Stomach (tissue), 9 donors: ENCODE data around the gene COL11A2. TPM values are rescaled to one million over a fixed set of nuclear protein-coding genes. Genes with fewer than 3 reads are reported as not detected.

ENCODE experiments used
- DNase-seq, 2 donors: peaks; one replicate each; pipeline versions ENCODE4 v3.0.0 to v3.0.0-alpha.2; 2013 to 2019
- H3K27ac ChIP-seq, 5 donors: fragments of 200-600 bp in 4 of 5; sonication (generic) in 4 of 5; one replicate each; pipeline ENCODE4 v1.5.1; 2013 to 2019; ENCODE audit warnings: mild to moderate bottlenecking in 1 of 5, moderate library complexity in 1 of 5
- H3K27me3 ChIP-seq, 3 donors: fragments of 200-600 bp; sonication (generic); one replicate each; pipeline ENCODE4 v1.5.1; 2017 to 2019; ENCODE audit warnings: mixed run types in 1 of 3
- H3K36me3 ChIP-seq, 4 donors: fragments of 200-600 bp; sonication (generic); 1 replicate in 3 of 4; 2 replicates in 1 of 4; pipeline ENCODE4 v1.5.1; 2016 to 2019
- H3K4me1 ChIP-seq, 4 donors: fragments of 200-600 bp; sonication (generic); one replicate each; pipeline ENCODE4 v1.5.1; 2016 to 2019
- H3K4me3 ChIP-seq, 4 donors: fragments of 200-600 bp; sonication (generic) in 3 of 4; one replicate each; pipeline ENCODE4 v1.5.1; 2016 to 2019; ENCODE audit warnings: mild to moderate bottlenecking in 1 of 4
- H3K9me3 ChIP-seq, 4 donors: fragments of 200-600 bp; sonication (generic); one replicate each; pipeline ENCODE4 v1.5.1; 2016 to 2019
- CTCF ChIP-seq, 7 experiments: fragments of 450-650 bp in 4 of 7; fragments of 200-600 bp in 3 of 7; sonication (generic) in 3 of 7; IDR thresholded peaks; one replicate each; pipeline ENCODE4 v1.5.1; 2016 to 2019; ENCODE audit warnings: antibody characterized with exemption in 7 of 7, control low read depth in 2 of 7, mild to moderate bottlenecking in 1 of 7
- EP300 ChIP-seq: sonication (generic); formaldehyde crosslinking; IDR thresholded peaks from one replicate; pipeline ENCODE4 v1.6.1; 2017; ENCODE audit warnings: antibody characterized with exemption
- POLR2A ChIP-seq, 4 donors: fragments of 450-650 bp; IDR thresholded peaks; one replicate each; pipeline ENCODE4 v1.6.1; 2016; ENCODE audit warnings: antibody characterized with exemption in 4 of 4, control low read depth in 2 of 4, mild to moderate bottlenecking in 1 of 4, moderate library complexity in 1 of 4
- POLR2AphosphoS5 ChIP-seq, 3 donors: sonication (generic); formaldehyde crosslinking; IDR thresholded peaks; one replicate each; pipeline ENCODE4 v1.6.1; 2016; ENCODE audit warnings: antibody characterized with exemption in 3 of 3
- WGBS, 5 donors: extraction: QIAGEN DNeasy Blood & Tissue Kit in 3 of 5; methylation state at CpG; one replicate each; pipeline versions ENCODE4 v1.1.5 to v1.1.7; 2013 to 2018; 5-methylcytosine and 5-hydroxymethylcytosine counted together
- intact Hi-C: fragments of 100-400 bp; cut with DNase I; formaldehyde crosslinking; loops from one replicate; pipeline ENCODE4 v1.15.1; 2023; ENCODE audit warnings: low total_unique reads
- polyA plus RNA-seq, 3 donors: library from polyadenylated mRNA; stranded (reverse); fragments of 200-250 nt; gene quantifications; one replicate each; pipeline ENCODE4 v1.2.3, GENCODE V29; 2013
- total RNA-seq, 5 donors: library from RNA; depleted of rRNA; stranded (reverse); fragments of >200 nt; gene quantifications; one replicate each; pipeline versions ENCODE4 v1.1.0 to v1.2.3, GENCODE V29; 2014 to 2016
- donor health status: healthy with polysubstance abuse.
- donor health status: Bipolar disorder and iron deficiency.
- donor health status: healthy.

COL11A2 gene
- total and polyA plus RNA-seq, 8 donors, result under 0.01 to 1.5 (median 0.87) TPM; not detected in 3

GRCh38 chr6:33167374-33168283, 24.6 kb downstream of the COL11A2 start:
- TF ChIP-seq CTCF (IDR thresholded peaks at IDR 0.05), result no peak
- DNase-seq, result no peak
- no peaks in the 10 kb centered on the region for H3K9me3 ChIP-seq
- H3K4me3 ChIP-seq, result no peak overlapping the region
- H3K27ac ChIP-seq, result no peak overlapping the region
- H3K36me3 ChIP-seq, result no peaks in the 10 kb centered on the region
- intact Hi-C loops, result no loop called here
- 84 to 92% (median 86%) methylated on average over 14 to 19 of the region's 19 CpGs for WGBS, 5 donors
- peaks cover 0 to 12% (median 3%) of the 10 kb centered on the region in 3 donors for H3K27me3 ChIP-seq
- no peaks in the 10 kb centered on the region for H3K4me1 ChIP-seq

GRCh38 chr6:33166811-33167210, 25.5 kb downstream of the COL11A2 start:
- no peaks in the 10 kb centered on the region for H3K9me3 ChIP-seq
- H3K4me1 ChIP-seq, result peaks cover 2 to 6% (median 5%) of the 10 kb centered on the region in 4 donors
- no peak for DNase-seq
- H3K27me3 ChIP-seq, result peaks cover 0 to 6% (median 0%) of the 10 kb centered on the region in 3 donors
- no peak for TF ChIP-seq POLR2A (IDR thresholded peaks at IDR 0.05)
- no peak for TF ChIP-seq POLR2AphosphoS5 (IDR thresholded peaks at IDR 0.05)
- TF ChIP-seq CTCF (IDR thresholded peaks at IDR 0.05), result no peak
- TF ChIP-seq EP300, result no peak
- H3K36me3 ChIP-seq, result no peaks in the 10 kb centered on the region
- no peak overlapping the region for H3K4me3 ChIP-seq
- 78 to 90% (median 84%) methylated on average over 3 to 7 of the region's 7 CpGs for WGBS, 5 donors
- intact Hi-C loops, result no loop called here
- H3K27ac ChIP-seq, result no peak overlapping the region

- intact Hi-C loops, result no loop called here
- H3K9me3 ChIP-seq, result no peaks in the 10 kb centered on the region
- no peak overlapping the region for H3K27ac ChIP-seq
- 71 to 92% (median 85%) methylated on average over 3 to 6 of the region's 6 CpGs for WGBS, 5 donors
- no peak for DNase-seq
- no peak for TF ChIP-seq EP300
- TF ChIP-seq CTCF (IDR thresholded peaks at IDR 0.05), result no peak
- no peak for TF ChIP-seq POLR2AphosphoS5 (IDR thresholded peaks at IDR 0.05)
- TF ChIP-seq POLR2A (IDR thresholded peaks at IDR 0.05), result no peak
- H3K4me1 ChIP-seq, result peaks cover 7 to 10% (median 9%) of the 10 kb centered on the region in 4 donors
- H3K36me3 ChIP-seq, result no peaks in the 10 kb centered on the region
- peaks cover 0 to 6% (median 0%) of the 10 kb centered on the region in 3 donors for H3K27me3 ChIP-seq
- H3K4me3 ChIP-seq, result no peak overlapping the region
Observed at GRCh38 chr6:33166363-33166762, 25.9 kb downstream of the COL11A2 start.

- intact Hi-C loops, result no loop called here
- H3K4me3 ChIP-seq, result no peak overlapping the region
- DNase-seq, result no peak
- peaks cover 0 to 6% (median 0%) of the 10 kb centered on the region in 3 donors for H3K27me3 ChIP-seq
- H3K27ac ChIP-seq, result no peak overlapping the region
- no peaks in the 10 kb centered on the region for H3K36me3 ChIP-seq
- WGBS, 5 donors, result 86 to 91% (median 87%) methylated on average over 14 to 17 of the region's 17 CpGs
- no peaks in the 10 kb centered on the region for H3K9me3 ChIP-seq
- TF ChIP-seq EP300, result no peak
- TF ChIP-seq POLR2A (IDR thresholded peaks at IDR 0.05), result no peak
- no peak for TF ChIP-seq CTCF (IDR thresholded peaks at IDR 0.05)
- no peak for TF ChIP-seq POLR2AphosphoS5 (IDR thresholded peaks at IDR 0.05)
- H3K4me1 ChIP-seq, result peaks cover 13 to 17% (median 15%) of the 10 kb centered on the region in 4 donors
Observed at GRCh38 chr6:33165581-33166258, 26.5 kb downstream of the COL11A2 start.
